T47D (cell line): ENCODE results near the gene NUDT17.

ENCODE experiments used
- DNase-seq, 2 experiments: peaks; one replicate each; pipeline versions ENCODE4 v3.0.0 to v3.0.0-alpha.2; 2011 to 2012; ENCODE audit warnings: low read depth in 1 of 2, low spot score in 1 of 2
- JUND ChIP-seq: IDR thresholded peaks from 2 replicates; pipeline ENCODE4 v1.6.1; 2012; ENCODE audit warnings: low read depth
- in situ Hi-C: cut with HindIII; loops from 2 replicates; pipeline ENCODE4 v1.10.0; 2016; ENCODE audit warnings: low sequenced_read_pairs, low pct_unique_long_range_greater_than_20kb

The NUDT17 gene

DNA sequence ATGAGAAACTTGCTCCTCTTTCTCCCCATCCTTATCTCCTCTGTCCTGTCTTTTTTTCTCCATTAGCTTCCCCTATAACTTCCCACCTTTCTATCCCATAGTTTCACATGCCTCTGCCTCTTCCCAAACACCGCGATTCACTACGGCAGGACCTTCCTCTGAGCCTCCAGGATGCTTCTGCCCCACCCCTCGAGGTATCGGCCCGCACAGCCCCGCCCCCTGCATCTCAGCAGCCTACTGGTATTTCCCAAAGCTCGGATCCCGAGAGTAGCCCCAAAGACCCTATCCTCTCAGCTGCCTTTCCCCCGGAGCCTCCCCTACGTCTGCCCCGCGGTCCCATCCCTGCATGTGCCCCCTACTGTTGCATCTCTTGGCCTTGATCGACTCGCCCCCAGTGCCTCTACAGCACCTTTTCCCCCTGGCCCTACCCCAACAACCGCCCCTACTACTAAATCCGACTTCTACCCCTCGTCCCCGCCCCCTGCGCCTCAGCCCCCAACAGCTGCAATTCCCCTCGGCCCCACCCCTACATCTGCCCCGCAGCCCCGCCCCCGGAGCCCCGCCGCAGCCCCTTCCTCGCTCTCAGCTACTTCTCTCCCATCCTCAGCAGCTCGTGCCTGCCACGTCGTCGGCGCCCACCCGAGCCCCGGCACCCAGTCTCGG is 12.9 kb downstream of the NUDT17 start:
- in situ Hi-C loops: no loop called here
- DNase-seq: peak; percentile 62 to 69
- TF ChIP-seq JUND: no peak

DNA sequence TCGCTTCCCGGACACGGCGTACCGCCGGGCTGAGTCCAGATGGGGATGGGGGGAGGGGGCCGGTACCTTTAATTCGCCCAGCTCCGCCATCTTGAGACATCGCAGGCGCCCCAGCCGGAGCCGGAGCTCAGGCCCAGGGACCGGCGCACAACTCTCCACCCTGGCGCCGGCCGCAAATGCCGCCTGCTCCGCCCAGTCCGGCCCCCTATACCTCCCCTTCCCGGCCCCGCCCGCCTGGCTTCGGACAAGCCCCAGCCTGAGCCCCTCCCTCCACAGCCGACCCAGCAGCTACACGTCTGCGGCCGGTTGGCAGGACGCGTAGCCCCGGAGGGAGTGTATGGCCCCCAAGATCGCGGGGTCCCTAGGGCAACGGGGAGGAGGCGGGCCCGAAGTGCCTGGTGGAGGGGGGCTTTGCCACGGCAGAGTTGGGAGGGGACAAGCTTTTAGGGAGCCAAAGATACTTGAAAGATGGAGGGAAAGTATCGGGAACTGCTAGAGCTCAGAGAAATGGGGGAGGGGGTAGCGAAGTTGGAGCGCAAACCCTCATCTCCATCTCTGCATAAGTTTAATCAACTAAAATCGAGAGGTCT is 13.6 kb downstream of the NUDT17 start, which contains the start of gene PIAS3:
TSS of gene PIAS3 (minus strand) at position 181 of the 590 bp plus-strand sequence. CDS start at position 90, 91 bp downstream.
- in situ Hi-C loops: no loop called here
- no peak for TF ChIP-seq JUND
- peak; percentile 96 to 97 for DNase-seq

DNA sequence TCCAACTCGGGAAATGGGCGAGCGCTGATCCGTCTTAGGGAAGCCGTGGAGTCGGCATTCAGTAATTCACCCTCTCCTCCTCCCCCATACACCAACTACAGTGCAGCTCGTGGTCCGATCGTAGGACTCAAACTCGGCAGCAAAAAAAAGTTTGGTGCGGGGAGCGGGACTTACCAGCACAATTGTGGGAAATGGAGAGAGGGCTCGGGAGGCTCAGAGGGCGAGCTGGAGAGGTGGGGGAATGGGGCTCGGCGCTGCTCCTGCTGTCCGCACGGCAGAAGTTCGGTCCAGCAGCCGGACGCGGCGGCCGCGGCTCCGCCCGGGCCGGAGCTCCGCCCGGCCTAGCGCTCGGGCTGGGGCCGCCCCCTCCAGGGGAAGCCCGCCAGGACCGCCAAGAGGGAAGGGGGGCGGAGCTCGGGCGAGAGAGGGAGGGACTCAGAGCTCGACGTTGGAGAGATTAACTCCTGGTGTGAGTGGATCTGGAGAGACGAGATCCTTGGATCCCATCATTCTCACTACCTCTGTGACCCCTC is 14.1 kb downstream of the NUDT17 start:
- in situ Hi-C loops: no loop called here
- TF ChIP-seq JUND: no peak
- DNase-seq: peak; percentile 94 to 95

DNA sequence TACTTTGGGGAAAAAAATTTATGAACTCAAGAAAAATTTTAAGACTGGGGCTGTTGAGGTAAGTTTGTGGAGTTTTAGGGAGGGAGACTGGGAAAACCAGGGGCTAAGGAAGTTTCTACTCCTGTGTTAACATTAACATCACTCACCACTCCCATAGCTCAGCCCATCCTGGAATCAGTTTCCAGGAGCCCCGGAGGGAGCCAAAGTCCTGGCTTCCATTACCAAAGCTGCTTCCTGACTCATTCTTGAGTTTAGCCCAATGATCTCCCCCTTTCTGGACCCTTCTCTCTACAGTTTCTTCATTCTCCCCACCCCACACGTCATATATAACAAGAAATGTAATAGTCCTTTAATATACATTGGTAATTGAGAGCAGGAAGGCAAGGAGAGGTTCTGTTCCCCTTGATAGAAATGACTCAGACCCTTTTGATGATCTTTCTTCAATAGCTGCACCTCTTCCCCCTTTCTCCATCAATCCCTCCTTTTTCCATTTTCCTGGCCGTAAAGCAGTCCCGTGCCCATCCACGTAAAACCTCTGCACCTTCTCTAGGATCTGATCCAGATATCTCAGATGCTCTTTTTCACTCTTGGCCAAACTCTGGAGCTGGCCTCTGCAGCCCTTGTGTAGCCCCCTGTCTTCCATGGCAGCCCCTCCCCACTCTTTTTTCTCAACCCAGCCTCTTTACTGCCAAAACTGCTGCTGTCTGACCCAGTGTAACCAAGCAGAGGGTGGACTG is 18.0 kb downstream of the NUDT17 start:
- TF ChIP-seq JUND: no peak
- DNase-seq: no peak
- in situ Hi-C loops: no loop called here

DNA sequence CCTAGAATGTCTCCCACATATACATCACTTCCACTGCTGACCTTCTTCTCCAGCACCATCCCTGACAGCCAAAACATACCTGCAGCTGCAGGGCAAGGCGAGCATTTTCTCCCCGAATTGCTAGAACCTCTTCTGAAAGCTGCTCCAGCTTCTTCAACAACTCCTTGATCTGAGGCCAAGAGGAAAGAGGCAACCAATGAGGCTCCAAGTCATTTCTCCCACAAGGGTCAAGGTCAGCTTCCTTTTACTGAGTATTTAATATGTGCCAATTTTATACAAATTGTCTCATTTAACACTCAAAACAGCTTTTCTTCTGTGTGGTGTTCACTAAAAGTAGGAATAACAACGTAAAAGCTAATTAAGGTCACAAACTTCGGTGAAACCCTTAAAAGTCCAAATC is 22.8 kb downstream of the NUDT17 start:
- DNase-seq: no peak
- in situ Hi-C loops: no loop called here
- no peak for TF ChIP-seq JUND

DNA sequence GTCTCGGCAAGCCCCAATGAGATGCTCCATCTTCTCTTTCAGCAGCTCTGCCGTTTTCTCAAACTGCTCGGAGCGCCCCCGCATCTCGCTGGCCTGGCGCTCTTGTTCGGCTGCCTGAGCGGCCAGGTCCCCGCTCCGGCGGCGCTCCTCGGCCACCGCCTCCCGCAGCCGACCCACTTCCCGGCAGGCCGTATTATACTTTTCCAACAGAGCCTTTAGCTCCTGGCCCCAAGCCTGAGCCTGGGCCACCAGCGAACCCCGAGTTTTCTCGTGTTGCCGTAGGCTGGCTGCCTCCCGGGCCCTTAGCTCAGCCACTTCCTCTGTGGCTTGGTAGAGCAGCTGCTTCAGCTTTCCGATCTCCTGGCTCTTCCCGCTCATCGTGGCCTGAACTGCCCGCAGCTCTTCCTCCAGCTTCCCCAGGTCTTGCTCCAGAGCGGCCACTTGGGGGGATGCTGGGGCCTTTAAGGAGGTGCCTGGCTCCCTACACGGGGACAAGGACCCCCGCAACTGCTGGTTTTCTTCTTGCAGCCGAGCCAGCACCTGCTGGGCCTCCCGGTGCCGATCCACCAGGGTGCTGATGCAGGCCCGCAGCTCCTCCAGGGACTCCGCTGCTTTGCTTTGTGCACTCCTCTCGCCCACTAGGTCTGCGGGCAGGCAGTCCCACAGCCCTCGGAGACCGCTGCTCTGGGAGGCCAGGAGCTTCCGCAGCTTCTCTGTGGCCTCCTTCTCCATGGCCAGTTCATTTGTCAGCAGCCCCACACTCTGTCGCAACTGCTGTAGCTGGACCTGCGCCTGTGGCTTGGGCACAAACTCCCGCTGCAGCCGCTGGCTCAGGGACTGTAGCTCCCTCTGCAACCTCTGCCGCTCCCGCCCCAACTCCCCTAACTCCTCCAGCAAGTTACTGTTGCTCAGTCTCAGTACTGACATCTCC is 26.8 kb downstream of the NUDT17 start:
- in situ Hi-C loops: no loop called here
- TF ChIP-seq JUND: no peak
- DNase-seq: no peak

DNA sequence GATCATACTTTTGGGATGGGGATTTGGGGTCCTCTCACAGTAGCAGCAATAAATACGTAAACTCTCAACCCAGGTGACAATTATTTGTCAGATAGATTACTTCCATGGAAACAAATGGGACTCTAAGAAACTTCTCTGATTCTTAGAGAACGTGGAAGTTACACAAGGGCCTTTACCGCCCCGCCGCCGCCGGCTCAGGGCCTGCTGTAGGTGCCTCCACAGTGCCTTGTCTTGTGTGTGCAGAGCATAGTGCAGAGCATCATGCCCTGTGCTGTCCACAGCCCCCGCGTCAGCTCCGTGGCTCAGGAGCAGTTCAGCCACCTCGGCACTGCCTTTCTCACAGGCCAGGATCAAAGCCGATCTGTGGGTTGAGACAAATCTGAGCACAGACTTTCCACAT is 29.2 kb downstream of the NUDT17 start:
- TF ChIP-seq JUND: no peak
- in situ Hi-C loops: no loop called here
- DNase-seq: no peak

DNA sequence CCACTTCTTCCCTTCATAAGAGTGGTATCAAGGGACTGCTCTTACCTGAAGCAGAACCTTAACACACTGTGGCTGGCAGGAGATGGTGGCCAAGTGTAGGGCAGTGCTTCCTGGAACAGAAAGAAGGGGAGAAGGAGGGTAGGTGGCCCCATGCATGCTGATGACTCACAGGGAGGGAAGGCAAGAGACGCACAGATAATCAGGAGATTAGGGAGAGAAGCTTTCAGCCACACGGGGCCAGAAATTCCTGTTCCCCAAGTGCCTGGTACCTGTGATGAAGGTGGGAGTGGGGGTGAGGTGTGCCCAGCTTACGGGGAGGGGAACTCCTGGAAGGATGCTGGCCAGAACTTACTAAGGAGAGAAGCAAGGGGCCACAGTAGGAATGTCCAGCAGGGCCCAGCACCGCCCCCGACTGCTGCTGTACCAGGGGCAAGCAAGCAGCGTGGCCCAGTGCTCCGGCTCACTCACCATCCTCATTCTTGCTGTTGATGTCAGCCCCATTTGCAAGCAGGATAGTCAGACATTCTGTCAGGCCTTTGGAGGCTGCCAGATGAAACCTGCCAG is 32.6 kb downstream of the NUDT17 start:
- no peak for TF ChIP-seq JUND
- in situ Hi-C loops: no loop called here
- no peak for DNase-seq

DNA sequence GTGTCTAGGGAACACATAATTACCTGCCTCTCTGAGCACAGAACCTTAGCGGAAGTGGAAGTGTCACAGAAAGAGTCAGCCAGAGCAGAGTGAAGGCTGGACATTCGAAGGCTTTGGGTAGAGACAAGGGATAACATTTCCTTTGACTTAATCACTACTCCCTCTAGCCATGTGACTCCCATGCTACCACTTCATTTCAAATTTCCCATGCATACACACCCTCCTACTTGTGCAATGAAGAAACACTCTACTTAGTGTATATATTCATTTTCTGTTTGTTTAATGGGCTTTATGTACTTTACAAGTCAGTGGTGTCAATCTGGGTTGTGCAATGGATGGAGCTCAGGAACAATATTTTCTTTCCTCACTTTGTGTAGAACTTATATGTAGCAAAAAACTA is 33.3 kb downstream of the NUDT17 start:
- no peak for DNase-seq
- no peak for TF ChIP-seq JUND
- in situ Hi-C loops: no loop called here

DNA sequence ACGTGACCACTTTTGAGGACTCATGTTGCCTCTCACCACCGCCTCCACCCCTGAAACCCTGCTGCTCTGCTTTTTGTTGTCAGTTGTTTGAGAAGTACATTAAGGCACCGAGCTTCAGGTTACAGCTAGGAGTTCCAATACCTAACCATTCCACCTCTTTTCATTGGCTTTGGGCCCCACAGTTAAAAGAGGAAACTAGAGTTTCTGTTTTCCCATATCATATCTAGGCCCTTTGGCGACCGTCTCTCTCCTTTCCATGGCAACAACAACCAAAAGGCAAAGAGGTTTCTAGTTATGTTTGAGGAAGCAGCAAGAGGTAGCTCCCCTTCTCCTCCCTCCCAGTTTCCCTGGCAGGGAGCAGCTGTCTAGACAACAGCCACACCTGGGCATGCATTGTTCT is 34.3 kb downstream of the NUDT17 start:
- no peak for TF ChIP-seq JUND
- in situ Hi-C loops: no loop called here
- no peak for DNase-seq

DNA sequence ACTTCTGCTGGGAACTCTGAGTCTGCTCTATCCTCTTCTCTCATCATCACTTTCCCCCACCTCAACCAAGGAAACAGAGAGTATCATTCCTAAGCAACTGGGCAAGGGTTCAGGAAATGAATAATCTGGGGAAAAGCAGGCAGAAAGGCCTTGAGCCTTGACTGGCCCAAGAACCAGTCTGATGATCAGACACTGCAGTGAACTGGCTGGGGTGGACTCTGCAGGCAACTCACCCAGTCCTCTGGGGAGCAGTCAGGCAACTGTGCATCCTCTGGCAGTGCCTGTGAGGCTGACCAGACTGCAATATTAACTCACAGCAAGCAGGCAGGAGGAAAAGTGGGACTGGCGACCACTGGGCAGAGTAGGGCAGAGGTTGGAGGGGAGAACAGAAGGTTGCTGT is 39.2 kb downstream of the NUDT17 start:
- no peak for TF ChIP-seq JUND
- no peak for DNase-seq
- in situ Hi-C loops: no loop called here

DNA sequence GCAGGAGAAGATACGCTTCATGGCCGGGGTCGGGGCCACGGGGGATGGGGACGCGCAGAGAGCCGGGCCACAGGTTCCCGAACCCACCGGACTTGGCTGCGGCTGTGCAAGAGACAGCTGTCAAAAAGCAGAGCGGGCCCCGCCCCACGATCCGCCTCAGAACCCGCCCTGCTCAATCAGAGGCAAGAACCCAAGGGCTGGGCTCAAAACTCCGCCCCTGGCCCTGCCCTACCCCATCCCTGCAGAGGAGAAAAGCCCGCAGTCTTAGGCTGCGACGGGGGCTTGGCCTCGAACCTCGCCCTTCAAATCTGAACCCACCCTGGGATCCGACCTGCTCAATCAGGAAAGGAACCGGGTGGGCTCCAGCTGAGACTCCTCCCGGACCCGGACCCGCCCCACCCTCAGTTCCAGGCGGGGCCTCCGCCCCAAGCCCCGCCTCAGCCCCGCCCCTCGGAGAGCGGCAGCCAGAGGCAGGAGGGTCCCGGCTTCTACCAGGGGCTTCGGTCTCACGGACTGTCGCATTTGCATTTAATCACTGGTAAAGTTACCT is 40.4 kb downstream of the NUDT17 start, which contains the start of gene ANKRD35:
TSS of gene ANKRD35 (minus strand) at position 129 of the 550 bp plus-strand sequence. CDS start at position 21, 108 bp downstream.
- peak; percentile 85 to 97 for DNase-seq
- TF ChIP-seq JUND: no peak
- in situ Hi-C loops: no loop called here
